Measurements from ENCODE around the gene ARF3. TPM values are rescaled to one million over a fixed set of nuclear protein-coding genes. Genes with fewer than 3 reads are reported as not detected.

The ARF3 gene
- total and polyA plus RNA-seq, 2 of the 13 experiments (the other 11 are each of a cell fraction or from before 2014, with no cell fraction given): 53.8 to 57.9 TPM

- TF ChIP-seq ZNF770 (CRISPR knock-in tag; IDR thresholded peaks at IDR 0.05): no peak
- TF ChIP-seq HMG20B (CRISPR knock-in tag; conservative IDR thresholded peaks at IDR 0.05): no peak
- 0 out of 2 replicates have a peak, but pooled peaks have one; percentile 15 for TF ChIP-seq PAXIP1 (CRISPR knock-in tag; conservative IDR thresholded peaks at IDR 0.05)
- TF ChIP-seq, protein P1, sequence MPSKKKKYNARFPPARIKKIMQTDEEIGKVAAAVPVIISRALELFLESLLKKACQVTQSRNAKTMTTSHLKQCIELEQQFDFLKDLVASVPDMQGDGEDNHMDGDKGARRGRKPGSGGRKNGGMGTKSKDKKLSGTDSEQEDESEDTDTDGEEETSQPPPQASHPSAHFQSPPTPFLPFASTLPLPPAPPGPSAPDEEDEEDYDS (CRISPR knock-in tag; IDR thresholded peaks at IDR 0.05): peak; percentile 29; the same call in 1 of the 2 replicates
- TF ChIP-seq ZSCAN25 (CRISPR knock-in tag; IDR thresholded peaks at IDR 0.05): peak; percentile 96
- TF ChIP-seq ZKSCAN8 (CRISPR knock-in tag; IDR thresholded peaks at IDR 0.05; ENCODE audit: borderline replicate concordance): 0 out of 2 replicates have a peak, but pooled peaks have one; percentile 24
- no peak for TF ChIP-seq ZMYM4 (CRISPR knock-in tag; IDR thresholded peaks at IDR 0.05)
- TF ChIP-seq ZMYM3 (CRISPR knock-in tag; IDR thresholded peaks at IDR 0.05): 0 out of 2 replicates have a peak, but pooled peaks have one; percentile 14
- no peak for TF ChIP-seq GATA4 (IDR thresholded peaks at IDR 0.05; ENCODE audit: borderline replicate concordance, low read depth)
- TF ChIP-seq NPAS2 (CRISPR knock-in tag; IDR thresholded peaks at IDR 0.05; ENCODE audit: borderline replicate concordance): no peak
- TF ChIP-seq CBFB (CRISPR knock-in tag; IDR thresholded peaks at IDR 0.05): 0 out of 2 replicates have a peak, but pooled peaks have one; percentile 34
- TF ChIP-seq ZNF724P (CRISPR knock-in tag; IDR thresholded peaks at IDR 0.05; ENCODE audit: borderline replicate concordance): no peak
- no peak; the same call in 1 of the 2 replicates for TF ChIP-seq HMG20A (CRISPR knock-in tag; IDR thresholded peaks at IDR 0.05; ENCODE audit: borderline replicate concordance)
- peak; percentile 96 for TF ChIP-seq STAG1 (CRISPR knock-in tag; IDR thresholded peaks at IDR 0.05)
- no peak for TF ChIP-seq RARA (CRISPR knock-in tag; IDR thresholded peaks at IDR 0.05)
- no peak for TF ChIP-seq HNRNPL (IDR thresholded peaks at IDR 0.05; ENCODE audit: low read depth, low read length)
- no peak for TF ChIP-seq HDAC2 (CRISPR knock-in tag; IDR thresholded peaks at IDR 0.05)
- no peak for TF ChIP-seq FOXK1 (CRISPR knock-in tag; IDR thresholded peaks at IDR 0.05; ENCODE audit: borderline replicate concordance, low read depth)
- TF ChIP-seq CTCF (CRISPR knock-in tag; IDR thresholded peaks at IDR 0.05): peak; percentile 97
- no peak for TF ChIP-seq ZNF790 (CRISPR knock-in tag; IDR thresholded peaks at IDR 0.05; ENCODE audit: borderline replicate concordance)
- peak; percentile 54 for TF ChIP-seq ERF (CRISPR knock-in tag; IDR thresholded peaks at IDR 0.05)
- TF ChIP-seq ZNF577 (CRISPR knock-in tag; IDR thresholded peaks at IDR 0.05; ENCODE audit: borderline replicate concordance, low read depth): no peak
- TF ChIP-seq ZNF839 (CRISPR knock-in tag; IDR thresholded peaks at IDR 0.05; ENCODE audit: borderline replicate concordance): no peak
Measured at GRCh38 chr12:48890657-48891418, 66.4 kb downstream of the ARF3 start (continued).

Data from HepG2 (cell line).